NT2/D1 (cell line): ENCODE measurements around the gene SUB1.

Experiments
- SUZ12 ChIP-seq: IDR thresholded peaks from 2 replicates; pipeline ENCODE4 v1.6.1; 2011; ENCODE audit not compliant: insufficient read length, insufficient read depth; ENCODE audit errors: extremely low read depth
- YY1 ChIP-seq: IDR thresholded peaks from 2 replicates; pipeline ENCODE4 v1.6.1; 2011; ENCODE audit not compliant: insufficient read length, insufficient read depth
- ZNF274 ChIP-seq: IDR thresholded peaks from 2 replicates; pipeline ENCODE4 v1.6.1; 2011; ENCODE audit warnings: mild to moderate bottlenecking, low read depth, low read length

DNA sequence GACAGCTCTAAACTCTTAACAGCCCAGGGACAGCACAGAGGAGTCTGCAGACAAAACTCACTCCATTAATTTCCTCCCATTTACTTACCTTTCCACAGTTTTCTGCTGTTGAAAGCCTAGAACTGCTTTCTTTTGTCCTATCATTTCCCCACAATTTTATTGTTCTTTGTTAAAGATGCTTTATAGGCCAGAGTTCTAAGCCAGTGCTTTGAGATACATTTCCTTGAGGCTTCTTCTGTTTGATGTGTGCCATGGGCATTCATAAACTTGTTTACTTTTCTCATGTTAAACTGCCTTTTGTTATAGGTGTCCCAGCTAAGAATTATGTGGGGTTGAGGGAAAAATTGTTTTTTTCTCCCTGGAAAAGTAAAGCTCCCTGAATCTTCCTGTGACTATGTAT lies 25.9 kb upstream of the SUB1 start:
- no peak for TF ChIP-seq YY1
- no peak for TF ChIP-seq SUZ12
- TF ChIP-seq ZNF274, result no peak
